Right ventricle myocardium superior (tissue), 1 donor: ENCODE data around the gene KCTD6. TPM values are rescaled to one million over a fixed set of nuclear protein-coding genes. Genes with fewer than 3 reads are reported as not detected.
"Not testable (repeated sequence)": the region's sequence is repeated elsewhere in the genome, so short reads cannot be mapped to it uniquely, and the experiment has no call there.

Experiments
- ATAC-seq: fragments of 200-7000 bp; cut with Tn5 transposase; one replicate; pipeline ENCODE4 v1.9.1; 2020; ENCODE audit warnings: mild to moderate bottlenecking; ENCODE audit not compliant: poor library complexity
- DNase-seq: peaks from one replicate; pipeline ENCODE4 v3.0.0-alpha.2; 2020
- intact Hi-C: fragments of 100-400 bp; cut with DNase I; formaldehyde crosslinking; loops from one replicate; pipeline ENCODE4 v1.11.2; 2022
- total RNA-seq: library from RNA; stranded (reverse); fragmentation: NEBNext Ultra II Directional; extraction: Animal tissue kit (Norgen Biotek cat#: 25700); gene quantifications from one replicate; pipeline ENCODE4 v1.2.1, GENCODE V29; 2021
- donor health status: DM: no; HTN: yes; CAD: no; lungs with severe emphysema.

KCTD6 gene
- total RNA-seq, 1 donor from 2014 or later = 6.9 TPM

GRCh38 chr3:58520403-58521335 is 28.8 kb downstream of the KCTD6 start:
- no peak for DNase-seq
- intact Hi-C loops = loop anchor here (10.0 kb wide), 1 partner anchor 336 kb away; no protein-coding TSS in a partner anchor
- no peak for ATAC-seq

- intact Hi-C loops = loop anchor here (10.0 kb wide), 1 partner anchor 337 kb away; no protein-coding TSS in a partner anchor
- ATAC-seq (no peak), DNase-seq (no peak)
Observed at GRCh38 chr3:58521336-58521670, 29.4 kb downstream of the KCTD6 start.

- intact Hi-C loops = loop anchor here (10.0 kb wide), 1 partner anchor 337 kb away; no protein-coding TSS in a partner anchor
- ATAC-seq (no peak), DNase-seq (no peak)
Observed at GRCh38 chr3:58521917-58522631, 30.2 kb downstream of the KCTD6 start.

- intact Hi-C loops = loop anchor here (10.0 kb wide), 1 partner anchor 338 kb away; no protein-coding TSS in a partner anchor
- DNase-seq (no peak), ATAC-seq (no peak)
Observed at GRCh38 chr3:58522759-58523425, 31.0 kb downstream of the KCTD6 start.

- ATAC-seq (no peak), DNase-seq (no peak)
- intact Hi-C loops = loop anchor here (10.0 kb wide), 1 partner anchor 340 kb away; no protein-coding TSS in a partner anchor
Observed at GRCh38 chr3:58524326-58524888, 32.5 kb downstream of the KCTD6 start.

GRCh38 chr3:58526515-58526957 is 34.6 kb downstream of the KCTD6 start:
- ATAC-seq (no peak), DNase-seq (no peak)
- intact Hi-C loops = loop anchor here (10.0 kb wide), 1 partner anchor 342 kb away; no protein-coding TSS in a partner anchor

GRCh38 chr3:58527440-58527839 is 35.5 kb downstream of the KCTD6 start:
- intact Hi-C loops = loop anchor here (10.0 kb wide), 1 partner anchor 343 kb away; no protein-coding TSS in a partner anchor
- not testable (repeated sequence) for ATAC-seq, DNase-seq

GRCh38 chr3:58528629-58529028 is 36.7 kb downstream of the KCTD6 start:
- intact Hi-C loops = loop anchor here (10.0 kb wide), 1 partner anchor 344 kb away; no protein-coding TSS in a partner anchor
- ATAC-seq = peak; percentile 61

GRCh38 chr3:58529516-58530353 is 37.8 kb downstream of the KCTD6 start:
- no peak for DNase-seq
- no peak for ATAC-seq
- intact Hi-C loops = loop anchor here (5.0 to 10.0 kb wide), 2 partner anchors 37 to 345 kb away; partner anchors contain the start of gene KCTD6

More at GRCh38 chr3:58528629-58529028, 36.7 kb downstream of the KCTD6 start:
- DNase-seq = peak; percentile 62

- intact Hi-C loops = loop anchor here (5.0 kb wide), 1 partner anchor 38 kb away; the partner anchor contains the start of gene KCTD6
- ATAC-seq (no peak), DNase-seq (no peak)
Observed at GRCh38 chr3:58530354-58530865, 38.5 kb downstream of the KCTD6 start.

GRCh38 chr3:58531555-58531954 is 39.7 kb downstream of the KCTD6 start:
- DNase-seq = no peak
- intact Hi-C loops = loop anchor here (5.0 kb wide), 1 partner anchor 39 kb away; the partner anchor contains the start of gene KCTD6
- ATAC-seq = no peak

- intact Hi-C loops = loop anchor here (5.0 kb wide), 1 partner anchor 40 kb away; the partner anchor contains the start of gene KCTD6
- DNase-seq (no peak), ATAC-seq (no peak)
Observed at GRCh38 chr3:58531956-58532355, 40.1 kb downstream of the KCTD6 start.

- peak; percentile 85 for DNase-seq
- intact Hi-C loops = loop anchor here (5.0 kb wide), 1 partner anchor 41 kb away; the partner anchor contains the start of gene KCTD6
Observed at GRCh38 chr3:58532794-58533220, 40.9 kb downstream of the KCTD6 start.

GRCh38 chr3:58534592-58535494 is 42.9 kb downstream of the KCTD6 start:
- no peak for DNase-seq
- ATAC-seq = no peak
- intact Hi-C loops = loop anchor here (5.0 kb wide), 1 partner anchor 43 kb away; the partner anchor contains the start of gene KCTD6

More at GRCh38 chr3:58532794-58533220, 40.9 kb downstream of the KCTD6 start:
- peak; percentile 57 for ATAC-seq
